ENCODE measurements around the gene DLX1.
A peak's percentile ranks its signal among the peaks of the same experiment; 100 is the strongest.

Gene DLX1

GRCh38 chr2:172098650-172099471, 13.6 kb downstream of the DLX1 start:
- peak; percentile 70 for DNase-seq (ENCODE audit: low read depth, low spot score)
- in situ Hi-C loops (cut with HindIII; ENCODE audit: low sequenced_read_pairs) = no loop called here
- H3K4me3 ChIP-seq (ENCODE audit: low read depth, low read length) = peak overlapping the region; percentile 32
- TF ChIP-seq CTCF (IDR thresholded peaks at IDR 0.05; ENCODE audit: low read depth, low read length) = no peak

- in situ Hi-C loops (cut with HindIII; ENCODE audit: low sequenced_read_pairs) = no loop called here
- TF ChIP-seq CTCF (IDR thresholded peaks at IDR 0.05; ENCODE audit: low read depth, low read length) = no peak
- no peak for DNase-seq (ENCODE audit: low read depth, low spot score)
- peak overlapping the region; percentile 32 for H3K4me3 ChIP-seq (ENCODE audit: low read depth, low read length)
Measured at GRCh38 chr2:172099472-172100079, 14.3 kb downstream of the DLX1 start.

- TF ChIP-seq CTCF (IDR thresholded peaks at IDR 0.05; ENCODE audit: low read depth, low read length) = no peak
- DNase-seq (ENCODE audit: low read depth, low spot score) = no peak
- H3K4me3 ChIP-seq (ENCODE audit: low read depth, low read length) = no peak overlapping the region
- in situ Hi-C loops (cut with HindIII; ENCODE audit: low sequenced_read_pairs) = no loop called here
Measured at GRCh38 chr2:172100080-172100934, 15.0 kb downstream of the DLX1 start.

- no peak for TF ChIP-seq CTCF (IDR thresholded peaks at IDR 0.05; ENCODE audit: low read depth, low read length)
- no peak overlapping the region for H3K4me3 ChIP-seq (ENCODE audit: low read depth, low read length)
- no peak for DNase-seq (ENCODE audit: low read depth, low spot score)
Measured at GRCh38 chr2:172100935-172101820, 15.9 kb downstream of the DLX1 start.

GRCh38 chr2:172101821-172102390, 16.6 kb downstream of the DLX1 start:
- DNase-seq (ENCODE audit: low read depth, low spot score) = no peak
- no peak for TF ChIP-seq CTCF (IDR thresholded peaks at IDR 0.05; ENCODE audit: low read depth, low read length)
- in situ Hi-C loops (cut with HindIII; ENCODE audit: low sequenced_read_pairs) = no loop called here
- H3K4me3 ChIP-seq (ENCODE audit: low read depth, low read length) = peak overlapping the region; percentile 51

More at GRCh38 chr2:172100935-172101820, 15.9 kb downstream of the DLX1 start:
- in situ Hi-C loops (cut with HindIII; ENCODE audit: low sequenced_read_pairs) = no loop called here

All from astrocyte of the spinal cord (primary cell).